Tibial nerve (tissue), 4 donors: ENCODE measurements around the gene AUNIP. TPM values are rescaled to one million over a fixed set of nuclear protein-coding genes. Genes with fewer than 3 reads are reported as not detected.

Experiments used
- DNase-seq, 2 donors: peaks; one replicate each; pipeline ENCODE4 v3.0.0-alpha.2; 2019; ENCODE audit warnings: low spot score in 2 of 2
- H3K27ac ChIP-seq, 4 donors: fragments of 200-600 bp; sonication (generic) in 3 of 4; one replicate each; pipeline ENCODE4 v1.5.1; 2017 to 2019; ENCODE audit warnings: mild to moderate bottlenecking in 1 of 4
- H3K27me3 ChIP-seq, 2 donors: fragments of 200-600 bp; sonication (generic) in 1 of 2; one replicate each; pipeline versions ENCODE4 v1.5.1 to v1.6.0; 2017 to 2019
- H3K36me3 ChIP-seq, 3 donors: fragments of 200-600 bp; sonication (generic); one replicate each; pipeline ENCODE4 v1.5.1; 2018 to 2019
- H3K4me1 ChIP-seq, 4 donors: fragments of 200-600 bp; sonication (generic) in 3 of 4; one replicate each; pipeline ENCODE4 v1.5.1; 2017 to 2019
- H3K4me3 ChIP-seq, 4 donors: fragments of 200-600 bp; sonication (generic) in 3 of 4; one replicate each; pipeline ENCODE4 v1.5.1; 2017 to 2019; ENCODE audit warnings: mild to moderate bottlenecking in 1 of 4, moderate library complexity in 1 of 4
- H3K9me3 ChIP-seq, 4 donors: fragments of 200-600 bp; sonication (generic) in 3 of 4; one replicate each; pipeline ENCODE4 v1.5.1; 2017 to 2019
- EP300 ChIP-seq, 2 donors: sonication (generic); formaldehyde crosslinking; IDR thresholded peaks; one replicate each; pipeline ENCODE4 v1.6.1; 2017; ENCODE audit warnings: antibody characterized with exemption in 2 of 2, mild to moderate bottlenecking in 1 of 2
- POLR2A ChIP-seq, 2 donors: fragments of 450-650 bp; IDR thresholded peaks; one replicate each; pipeline ENCODE4 v1.6.1; 2017; ENCODE audit warnings: antibody characterized with exemption in 2 of 2, mild to moderate bottlenecking in 2 of 2, moderate library complexity in 2 of 2
- WGBS, 2 donors: methylation state at CpG; one replicate each; pipeline ENCODE4 v1.1.5; 2018; 5-methylcytosine and 5-hydroxymethylcytosine counted together
- total RNA-seq, 4 donors: library from RNA; depleted of rRNA; stranded (reverse); fragments of >200 nt; gene quantifications; one replicate each; pipeline ENCODE4 v1.1.0, GENCODE V29; 2016
- TF ChIP-seq, protein P1 (sequence below), 5 experiments: fragments of 200-600 bp in 3 of 5; fragments of 450-650 bp in 2 of 5; sonication (generic) in 3 of 5; IDR thresholded peaks; one replicate each; pipeline ENCODE4 v1.5.1; 2016 to 2019; ENCODE audit warnings: antibody characterized with exemption in 5 of 5, mild to moderate bottlenecking in 3 of 5, moderate library complexity in 2 of 5

AUNIP gene
- total RNA-seq, 4 donors from 2014 or later, result not detected

DNA sequence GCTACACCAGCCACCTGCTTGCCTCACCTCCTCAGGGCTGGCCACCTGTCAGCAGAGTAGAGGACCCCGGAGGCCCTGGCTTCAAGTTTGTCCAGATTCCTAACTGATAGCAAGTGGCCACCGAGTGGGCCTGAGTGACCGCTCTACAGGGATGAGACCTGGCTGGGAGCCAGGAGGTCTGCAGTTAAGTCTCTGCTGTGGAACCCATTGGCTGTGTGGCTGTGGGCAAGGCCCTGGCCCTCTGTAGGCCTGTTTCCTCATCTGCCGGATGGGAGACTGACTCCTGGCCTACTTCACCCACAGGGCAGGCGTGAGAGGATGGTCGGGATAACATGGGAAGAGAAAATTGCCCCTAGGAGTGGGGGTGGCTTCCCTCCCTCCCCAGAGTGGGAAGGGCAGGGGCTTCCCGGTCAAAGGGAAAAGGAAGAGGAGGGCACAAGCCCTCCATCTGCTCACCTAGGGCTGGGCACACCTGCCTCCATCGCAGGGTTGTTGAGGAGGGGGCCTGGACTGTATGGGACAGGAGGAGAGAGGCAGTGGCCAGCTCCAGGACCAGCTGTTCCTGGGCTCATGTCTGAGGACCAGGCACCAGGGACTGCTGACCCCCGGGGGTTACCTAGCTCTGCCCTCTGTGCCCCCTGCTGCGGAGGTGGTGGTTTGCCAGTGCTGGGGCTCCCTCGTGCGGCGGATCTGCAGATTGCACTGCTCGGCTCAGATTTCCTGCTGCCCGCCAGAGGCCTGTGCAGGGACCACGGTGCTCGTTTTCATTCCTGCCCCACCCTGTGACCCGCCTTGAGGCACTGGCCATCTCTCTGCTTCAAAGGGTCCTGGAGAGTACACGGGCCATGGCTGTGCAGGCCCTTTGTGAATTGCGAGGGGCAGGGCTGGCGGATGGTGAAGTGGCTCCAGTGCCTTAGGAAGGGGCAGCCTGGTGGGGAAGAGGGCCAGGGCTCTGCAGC is 48.6 kb downstream of the AUNIP start:
- Histone ChIP-seq H3K27me3 (no peaks in the 10 kb centered on the region), H3K27ac (peak overlapping the region in 3 of 4 donors; percentile 27 to 84 (median 56)), H3K4me1 (peaks cover 0 to 52% (median 30%) of the 10 kb centered on the region in 4 donors), H3K9me3 (no peaks in the 10 kb centered on the region), H3K4me3 (no peak overlapping the region), H3K36me3 (peaks cover 0 to 82% (median 0%) of the 10 kb centered on the region in 3 donors)
- peak; percentile 59 to 80 for DNase-seq
- TF ChIP-seq, protein P1, sequence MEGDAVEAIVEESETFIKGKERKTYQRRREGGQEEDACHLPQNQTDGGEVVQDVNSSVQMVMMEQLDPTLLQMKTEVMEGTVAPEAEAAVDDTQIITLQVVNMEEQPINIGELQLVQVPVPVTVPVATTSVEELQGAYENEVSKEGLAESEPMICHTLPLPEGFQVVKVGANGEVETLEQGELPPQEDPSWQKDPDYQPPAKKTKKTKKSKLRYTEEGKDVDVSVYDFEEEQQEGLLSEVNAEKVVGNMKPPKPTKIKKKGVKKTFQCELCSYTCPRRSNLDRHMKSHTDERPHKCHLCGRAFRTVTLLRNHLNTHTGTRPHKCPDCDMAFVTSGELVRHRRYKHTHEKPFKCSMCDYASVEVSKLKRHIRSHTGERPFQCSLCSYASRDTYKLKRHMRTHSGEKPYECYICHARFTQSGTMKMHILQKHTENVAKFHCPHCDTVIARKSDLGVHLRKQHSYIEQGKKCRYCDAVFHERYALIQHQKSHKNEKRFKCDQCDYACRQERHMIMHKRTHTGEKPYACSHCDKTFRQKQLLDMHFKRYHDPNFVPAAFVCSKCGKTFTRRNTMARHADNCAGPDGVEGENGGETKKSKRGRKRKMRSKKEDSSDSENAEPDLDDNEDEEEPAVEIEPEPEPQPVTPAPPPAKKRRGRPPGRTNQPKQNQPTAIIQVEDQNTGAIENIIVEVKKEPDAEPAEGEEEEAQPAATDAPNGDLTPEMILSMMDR (IDR thresholded peaks at IDR 0.05), result peak; percentile 90 to 96 (median 93)
- TF ChIP-seq EP300 (IDR thresholded peaks at IDR 0.05) (peak in 1 of 2 donors; percentile 16), POLR2A (IDR thresholded peaks at IDR 0.05) (no peak)
- WGBS, 2 donors, result 35% methylated on average over 18 to 20 of the region's 21 CpGs

- H3K9me3 ChIP-seq, result no peaks in the 10 kb centered on the region
- peak overlapping the region in 3 of 4 donors; percentile 16 to 84 (median 27) for H3K27ac ChIP-seq
- WGBS, 2 donors, result 75 to 79% methylated on average over 5 to 7 of the region's 7 CpGs
- TF ChIP-seq POLR2A (IDR thresholded peaks at IDR 0.05) (no peak), EP300 (IDR thresholded peaks at IDR 0.05) (no peak)
- TF ChIP-seq, protein P1 (IDR thresholded peaks at IDR 0.05), result no peak
- H3K36me3 ChIP-seq, result peaks cover 0 to 80% (median 0%) of the 10 kb centered on the region in 3 donors
- H3K27me3 ChIP-seq, result no peaks in the 10 kb centered on the region
- no peak for DNase-seq
- no peak overlapping the region for H3K4me3 ChIP-seq
- peaks cover 0 to 59% (median 36%) of the 10 kb centered on the region in 4 donors for H3K4me1 ChIP-seq
Observed at GRCh38 chr1:25809929-25810328, 49.3 kb downstream of the AUNIP start.

GRCh38 chr1:25809283-25809926 is 49.9 kb downstream of the AUNIP start:
- no peaks in the 10 kb centered on the region for H3K9me3 ChIP-seq
- 75 to 83% methylated on average over 18 of the region's 18 CpGs for WGBS, 2 donors
- no peak for DNase-seq
- H3K36me3 ChIP-seq, result peaks cover 0 to 76% (median 0%) of the 10 kb centered on the region in 3 donors
- peaks cover 0 to 64% (median 39%) of the 10 kb centered on the region in 4 donors for H3K4me1 ChIP-seq
- TF ChIP-seq POLR2A (IDR thresholded peaks at IDR 0.05) (no peak), EP300 (IDR thresholded peaks at IDR 0.05) (no peak)
- TF ChIP-seq, protein P1 (IDR thresholded peaks at IDR 0.05), result no peak
- no peak overlapping the region for H3K4me3 ChIP-seq
- H3K27ac ChIP-seq, result peak overlapping the region in 3 of 4 donors; percentile 16 to 84 (median 27)
- H3K27me3 ChIP-seq, result no peaks in the 10 kb centered on the region

GRCh38 chr1:25808481-25809244 is 50.6 kb downstream of the AUNIP start:
- H3K9me3 ChIP-seq, result no peaks in the 10 kb centered on the region
- H3K27me3 ChIP-seq, result no peaks in the 10 kb centered on the region
- no peak overlapping the region for H3K4me3 ChIP-seq
- H3K27ac ChIP-seq, result peak overlapping the region in 3 of 4 donors; percentile 14 to 89 (median 84)
- H3K4me1 ChIP-seq, result peaks cover 0 to 71% (median 43%) of the 10 kb centered on the region in 4 donors
- no peak for DNase-seq
- TF ChIP-seq POLR2A (IDR thresholded peaks at IDR 0.05), result no peak
- TF ChIP-seq, protein P1 (IDR thresholded peaks at IDR 0.05), result no peak
- TF ChIP-seq EP300 (IDR thresholded peaks at IDR 0.05), result no peak
- H3K36me3 ChIP-seq, result peaks cover 0 to 69% (median 0%) of the 10 kb centered on the region in 3 donors
- WGBS, 2 donors, result 86 to 87% methylated on average over 34 of the region's 34 CpGs
